Activated CD4-positive, alpha-beta T cell treated with anti-CD3 and anti-CD28 coated beads, Interleukin-2, Interleukin-6, amounts not matched to agents 100 ng/mL and 50 ng/mL, durations not matched to agents 16 hours and 8 hours (primary cell): ENCODE measurements around the gene ARMC2.

Experiments used
- DNase-seq: peaks from one replicate; pipeline ENCODE4 v3.0.0-alpha.2; 2020

The ARMC2 gene

DNA sequence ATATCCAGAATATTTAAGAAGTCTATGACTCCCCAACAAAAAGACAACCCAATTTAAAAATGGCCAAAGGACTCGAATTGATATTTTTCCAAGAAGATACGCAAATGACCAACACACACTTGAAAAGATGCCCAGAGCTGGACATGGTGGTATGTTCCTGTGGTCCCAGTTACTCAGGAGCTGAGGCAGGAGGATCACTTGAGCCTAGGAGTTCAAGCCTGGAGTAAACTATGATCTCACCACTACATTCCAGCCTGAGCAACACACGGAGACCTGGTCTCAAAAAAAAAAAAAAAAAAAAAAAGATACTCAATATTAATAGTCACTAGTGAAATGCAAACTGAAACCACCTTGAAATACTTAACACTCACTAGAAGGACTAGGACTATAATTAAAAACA, 12.2 kb upstream of the ARMC2 start:
- no peak for DNase-seq

GRCh38 chr6:108837236-108837971, 10.8 kb upstream of the ARMC2 start:
- peak; percentile 42 for DNase-seq

GRCh38 chr6:108838101-108838717, 10.0 kb upstream of the ARMC2 start:
- DNase-seq: no peak

- DNase-seq: no peak
Observed at GRCh38 chr6:108839083-108839642, 9.1 kb upstream of the ARMC2 start.

GRCh38 chr6:108840919-108841318, 7.3 kb upstream of the ARMC2 start:
- DNase-seq: no peak

GRCh38 chr6:108841377-108841855, 6.8 kb upstream of the ARMC2 start:
- DNase-seq: no peak

DNA sequence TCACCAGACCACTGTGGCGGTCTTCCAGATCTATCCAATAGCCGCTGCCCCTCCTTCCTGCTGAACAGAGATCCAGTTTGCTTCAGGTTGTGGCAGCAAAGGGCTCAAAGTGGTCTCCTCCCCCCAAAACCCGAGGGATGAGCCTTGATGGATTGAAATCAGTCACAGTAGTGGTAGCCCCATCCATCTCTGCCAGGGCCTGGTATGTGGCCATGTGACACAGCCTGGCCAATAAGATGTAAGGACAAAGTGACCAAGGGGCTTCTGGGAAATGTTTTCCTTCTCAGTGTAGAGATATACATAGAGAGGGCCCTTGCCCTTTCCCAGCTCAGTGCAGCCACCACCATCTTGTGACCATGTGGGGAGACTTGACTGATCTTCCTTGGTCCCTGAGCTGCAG, 4.1 kb upstream of the ARMC2 start:
- DNase-seq: no peak

DNA sequence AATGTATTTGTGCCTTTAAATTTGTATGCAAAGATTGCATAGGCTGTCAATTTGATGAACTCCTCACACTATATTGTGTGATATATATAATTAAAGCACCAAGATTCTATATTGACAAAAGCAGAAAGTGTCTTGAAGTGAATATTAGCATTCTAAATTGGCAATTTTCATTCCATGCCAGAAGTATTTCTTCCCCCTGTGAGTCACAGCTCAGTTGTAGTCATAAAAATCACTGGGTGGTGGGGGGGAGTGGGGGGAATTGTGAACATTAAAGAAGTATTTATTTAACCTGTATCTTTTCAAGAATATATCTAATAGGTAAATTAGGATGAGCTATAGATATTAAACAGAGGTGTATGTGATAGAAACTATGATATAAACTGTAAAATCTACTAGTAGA, 3.1 kb upstream of the ARMC2 start:
- DNase-seq: no peak

- DNase-seq: no peak
Observed at GRCh38 chr6:108846101-108846500, 2.1 kb upstream of the ARMC2 start.

DNA sequence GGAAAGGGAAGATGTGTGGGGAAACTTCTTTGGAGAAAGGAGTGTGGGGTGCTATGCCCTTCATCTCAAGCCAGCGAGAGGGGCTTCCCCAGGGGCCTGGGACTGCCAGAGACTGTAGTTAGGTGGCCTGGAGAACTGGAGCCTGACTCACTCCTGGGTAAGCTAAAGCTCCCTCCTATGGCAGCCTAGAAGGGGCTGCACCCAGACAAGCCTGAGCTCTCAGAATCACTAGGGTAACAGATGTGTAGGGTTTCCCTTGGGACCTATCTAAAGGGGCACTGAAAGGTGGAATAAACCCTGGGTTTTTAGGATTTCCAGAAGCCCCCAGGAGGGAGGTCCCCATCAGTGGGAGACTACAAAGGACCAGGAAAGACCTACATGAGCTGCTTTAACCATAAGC, 1.6 kb upstream of the ARMC2 start:
- no peak for DNase-seq

GRCh38 chr6:108847738-108848115, 495 bp upstream of the ARMC2 start:
- DNase-seq: no peak

GRCh38 chr6:108850669-108851465, 2.6 kb downstream of the ARMC2 start:
- DNase-seq: no peak

DNA sequence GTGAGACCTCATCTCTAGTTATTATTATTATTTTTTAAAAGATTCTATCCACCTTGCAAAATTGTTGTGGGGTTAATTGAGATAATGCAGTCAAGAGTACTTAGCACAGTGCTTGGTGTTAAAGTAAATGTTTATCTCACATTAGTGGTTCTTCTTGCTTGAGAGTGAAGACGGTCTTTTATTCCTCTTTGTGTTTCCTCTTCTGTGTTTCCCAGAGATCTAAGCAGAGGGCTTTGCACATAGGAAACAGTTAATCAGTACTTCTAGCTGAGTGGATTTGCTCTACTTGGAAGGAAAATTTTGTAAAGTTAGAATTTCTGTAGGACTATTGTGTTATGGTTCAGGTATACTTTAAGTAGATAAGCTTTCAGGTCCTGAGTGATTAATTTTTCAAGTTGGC, 3.5 kb downstream of the ARMC2 start:
- DNase-seq: no peak

DNA sequence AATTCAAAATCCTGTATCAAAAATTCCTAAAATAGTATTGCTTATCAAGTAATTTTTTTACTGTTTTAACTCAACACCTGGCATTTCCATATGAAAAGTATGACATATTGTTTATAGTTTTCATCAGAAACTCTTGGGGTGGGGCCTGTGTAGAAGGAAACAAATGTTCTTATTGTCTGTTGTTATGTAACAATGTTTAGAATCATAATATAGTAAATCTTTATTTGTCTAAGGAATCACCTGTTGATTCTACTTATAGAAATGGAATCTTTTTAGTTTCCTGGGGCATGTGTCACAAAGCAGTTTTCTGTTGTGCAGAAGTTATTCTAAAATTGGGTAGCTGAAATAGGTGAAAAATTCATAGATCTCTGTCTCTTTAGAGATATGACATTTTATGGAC, 4.9 kb downstream of the ARMC2 start:
- no peak for DNase-seq

DNA sequence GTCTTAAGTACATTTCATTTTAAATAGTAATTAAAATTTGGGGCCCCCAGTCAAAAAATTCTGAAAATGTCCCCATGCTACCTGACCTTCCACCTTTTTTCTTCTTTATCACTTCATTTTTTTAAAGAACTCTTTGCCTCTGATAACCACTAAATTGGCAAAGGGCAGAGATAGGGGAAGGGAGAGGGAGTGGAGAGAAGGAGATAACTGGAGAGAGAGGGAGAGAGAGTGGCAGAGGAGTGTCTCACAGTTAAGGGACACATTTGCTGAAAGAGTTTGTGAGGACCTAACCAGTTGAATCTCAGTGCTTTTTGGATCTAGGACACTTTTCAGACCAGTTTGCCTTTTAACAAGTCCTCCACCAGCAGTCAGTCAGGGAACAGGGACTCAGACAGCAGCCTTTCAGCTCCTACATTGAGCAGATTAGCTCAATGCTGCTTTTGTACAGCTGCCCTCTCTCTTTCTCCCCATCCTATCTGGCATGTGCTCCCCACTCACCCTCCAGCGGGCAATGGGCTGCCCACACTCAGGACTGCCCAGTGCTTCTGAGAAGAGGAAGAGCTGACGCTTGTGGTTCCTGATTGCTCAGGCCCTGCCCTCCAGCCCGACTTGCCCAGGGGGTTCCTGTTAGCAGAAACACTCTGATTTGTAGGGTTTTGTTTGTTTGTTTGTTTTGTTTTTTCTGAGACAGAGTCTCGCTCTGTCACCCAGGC, 14.4 kb downstream of the ARMC2 start:
- no peak for DNase-seq

GRCh38 chr6:108865751-108866286, 17.6 kb downstream of the ARMC2 start:
- peak; percentile 37 for DNase-seq

GRCh38 chr6:108866798-108867197, 18.6 kb downstream of the ARMC2 start:
- no peak for DNase-seq

GRCh38 chr6:108868647-108869046, 20.4 kb downstream of the ARMC2 start:
- no peak for DNase-seq

- DNase-seq: no peak
Observed at GRCh38 chr6:108869876-108870275, 21.7 kb downstream of the ARMC2 start.

DNA sequence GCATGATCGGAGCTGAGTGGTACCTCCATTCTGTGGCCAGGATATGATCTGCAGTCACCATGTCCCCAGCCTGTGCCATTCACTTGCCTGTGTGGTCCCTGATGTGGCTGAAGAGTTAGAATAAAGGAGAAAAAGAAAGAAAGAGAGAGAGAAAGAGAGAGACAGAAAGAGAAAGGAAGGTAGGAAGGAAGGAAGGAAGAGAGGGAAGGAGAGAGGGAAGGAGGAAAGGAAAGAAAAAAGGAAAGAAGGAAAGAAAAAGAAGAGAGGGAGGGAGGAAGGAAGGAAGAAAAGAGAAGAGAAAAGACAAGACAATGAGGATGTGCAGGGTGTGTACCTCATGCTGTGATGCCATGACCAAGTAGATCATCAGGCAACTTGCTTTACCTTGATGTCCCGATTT, 22.1 kb downstream of the ARMC2 start:
- no peak for DNase-seq

- DNase-seq: no peak
Observed at GRCh38 chr6:108872141-108872557, 23.9 kb downstream of the ARMC2 start.

- DNase-seq: no peak
Observed at GRCh38 chr6:108872575-108872974, 24.4 kb downstream of the ARMC2 start.

GRCh38 chr6:108873251-108873650, 25.0 kb downstream of the ARMC2 start:
- DNase-seq: no peak
